ENCODE measurements around the gene PICK1.

The PICK1 gene

GRCh38 chr22:38038426-38038825 lies 18.8 kb upstream of the PICK1 start:
- H3K56ac ChIP-seq (ENCODE audit: low read length): no peak overlapping the region
- no peak overlapping the region for H4K8ac ChIP-seq (ENCODE audit: low read depth, low read length)
- H2AK5ac ChIP-seq (ENCODE audit: low read length): no peak overlapping the region
- H3K36me3 ChIP-seq (ENCODE audit: control insufficient read depth, insufficient read depth, low read length): no peaks in the 10 kb centered on the region
- no peak overlapping the region for H3K9ac ChIP-seq (ENCODE audit: low read length)
- H3K4me3 ChIP-seq (ENCODE audit: low read length): no peak overlapping the region
- H3K27me3 ChIP-seq (ENCODE audit: insufficient read depth, low read length, poor library complexity): no peaks in the 10 kb centered on the region
- H3K79me2 ChIP-seq (ENCODE audit: control insufficient read depth, insufficient read depth, low read length): no peaks in the 10 kb centered on the region
- H3K27ac ChIP-seq (ENCODE audit: low read depth, low read length): no peak overlapping the region
- no peak overlapping the region for H3K4me2 ChIP-seq (ENCODE audit: low read length)
- DNase-seq: no peak
- no peak overlapping the region for H3K23ac ChIP-seq (ENCODE audit: low read length)
- no peak overlapping the region for H4K5ac ChIP-seq (ENCODE audit: low read length)
- H3K4me1 ChIP-seq (ENCODE audit: control insufficient read depth, low read depth, low read length): peaks cover 6% of the 10 kb centered on the region
- WGBS (ENCODE audit: extremely low coverage, insufficient coverage, low lambda C conversion rate): no CpG with 5 or more reads among the region's 23 CpGs
- no peak overlapping the region for H2BK5ac ChIP-seq (ENCODE audit: low read length)
- no peaks in the 10 kb centered on the region for H3K79me1 ChIP-seq (ENCODE audit: low read length)
- no peak overlapping the region for H3K18ac ChIP-seq (ENCODE audit: low read length)
- no peak overlapping the region for H2BK15ac ChIP-seq (replicated peaks; ENCODE audit: low read depth)
- no peak overlapping the region for H2BK120ac ChIP-seq (ENCODE audit: low read depth, low read length)
- no peak overlapping the region for H3K4ac ChIP-seq (ENCODE audit: low read depth, low read length)

- no peak overlapping the region for H2AK5ac ChIP-seq (ENCODE audit: low read length)
- no peak overlapping the region for H2BK15ac ChIP-seq (replicated peaks; ENCODE audit: low read depth)
- H3K79me2 ChIP-seq (ENCODE audit: control insufficient read depth, insufficient read depth, low read length): no peaks in the 10 kb centered on the region
- H3K4me3 ChIP-seq (ENCODE audit: low read length): no peak overlapping the region
- no peak overlapping the region for H3K27ac ChIP-seq (ENCODE audit: low read depth, low read length)
- H3K56ac ChIP-seq (ENCODE audit: low read length): no peak overlapping the region
- H3K4me2 ChIP-seq (ENCODE audit: low read length): no peak overlapping the region
- no peak overlapping the region for H3K18ac ChIP-seq (ENCODE audit: low read length)
- no peaks in the 10 kb centered on the region for H3K79me1 ChIP-seq (ENCODE audit: low read length)
- H3K27me3 ChIP-seq (ENCODE audit: insufficient read depth, low read length, poor library complexity): no peaks in the 10 kb centered on the region
- DNase-seq: no peak
- no peak overlapping the region for H3K23ac ChIP-seq (ENCODE audit: low read length)
- no peak overlapping the region for H3K4ac ChIP-seq (ENCODE audit: low read depth, low read length)
- no peak overlapping the region for H2BK5ac ChIP-seq (ENCODE audit: low read length)
- H4K5ac ChIP-seq (ENCODE audit: low read length): no peak overlapping the region
- no peaks in the 10 kb centered on the region for H3K36me3 ChIP-seq (ENCODE audit: control insufficient read depth, insufficient read depth, low read length)
- H4K8ac ChIP-seq (ENCODE audit: low read depth, low read length): no peak overlapping the region
- H2BK120ac ChIP-seq (ENCODE audit: low read depth, low read length): no peak overlapping the region
- WGBS (ENCODE audit: extremely low coverage, insufficient coverage, low lambda C conversion rate): no CpG with 5 or more reads among the region's 46 CpGs
- peaks cover 2% of the 10 kb centered on the region for H3K4me1 ChIP-seq (ENCODE audit: control insufficient read depth, low read depth, low read length)
- no peak overlapping the region for H3K9ac ChIP-seq (ENCODE audit: low read length)
Observed at GRCh38 chr22:38038890-38039812, 18.1 kb upstream of the PICK1 start.

GRCh38 chr22:38040953-38041759 lies 16.0 kb upstream of the PICK1 start:
- H3K56ac ChIP-seq (ENCODE audit: low read length): no peak overlapping the region
- H3K27me3 ChIP-seq (ENCODE audit: insufficient read depth, low read length, poor library complexity): no peaks in the 10 kb centered on the region
- DNase-seq: no peak
- H3K23ac ChIP-seq (ENCODE audit: low read length): no peak overlapping the region
- no peaks in the 10 kb centered on the region for H3K79me1 ChIP-seq (ENCODE audit: low read length)
- H2AK5ac ChIP-seq (ENCODE audit: low read length): no peak overlapping the region
- no peak overlapping the region for H4K5ac ChIP-seq (ENCODE audit: low read length)
- H3K4me1 ChIP-seq (ENCODE audit: control insufficient read depth, low read depth, low read length): no peaks in the 10 kb centered on the region
- H4K8ac ChIP-seq (ENCODE audit: low read depth, low read length): no peak overlapping the region
- no peak overlapping the region for H2BK15ac ChIP-seq (replicated peaks; ENCODE audit: low read depth)
- no peak overlapping the region for H2BK5ac ChIP-seq (ENCODE audit: low read length)
- H3K27ac ChIP-seq (ENCODE audit: low read depth, low read length): no peak overlapping the region
- H3K36me3 ChIP-seq (ENCODE audit: control insufficient read depth, insufficient read depth, low read length): no peaks in the 10 kb centered on the region
- H2BK120ac ChIP-seq (ENCODE audit: low read depth, low read length): no peak overlapping the region
- H3K4me3 ChIP-seq (ENCODE audit: low read length): no peak overlapping the region
- H3K9ac ChIP-seq (ENCODE audit: low read length): no peak overlapping the region
- H3K4me2 ChIP-seq (ENCODE audit: low read length): no peak overlapping the region
- H3K79me2 ChIP-seq (ENCODE audit: control insufficient read depth, insufficient read depth, low read length): no peaks in the 10 kb centered on the region
- WGBS (ENCODE audit: extremely low coverage, insufficient coverage, low lambda C conversion rate): no CpG with 5 or more reads among the region's 20 CpGs
- no peak overlapping the region for H3K4ac ChIP-seq (ENCODE audit: low read depth, low read length)
- no peak overlapping the region for H3K18ac ChIP-seq (ENCODE audit: low read length)

GRCh38 chr22:38041760-38042487 lies 15.3 kb upstream of the PICK1 start:
- Histone ChIP-seq H3K23ac (ENCODE audit: low read length) (no peak overlapping the region), H3K18ac (ENCODE audit: low read length) (no peak overlapping the region), H3K27ac (ENCODE audit: low read depth, low read length) (no peak overlapping the region), H3K9ac (ENCODE audit: low read length) (no peak overlapping the region), H4K8ac (ENCODE audit: low read depth, low read length) (no peak overlapping the region), H3K27me3 (ENCODE audit: insufficient read depth, low read length, poor library complexity) (no peaks in the 10 kb centered on the region), H3K4ac (ENCODE audit: low read depth, low read length) (no peak overlapping the region), H3K56ac (ENCODE audit: low read length) (no peak overlapping the region), H3K4me2 (ENCODE audit: low read length) (no peak overlapping the region), H2AK5ac (ENCODE audit: low read length) (no peak overlapping the region), H4K5ac (ENCODE audit: low read length) (no peak overlapping the region), H3K4me1 (ENCODE audit: control insufficient read depth, low read depth, low read length) (no peaks in the 10 kb centered on the region), H2BK120ac (ENCODE audit: low read depth, low read length) (no peak overlapping the region), H3K79me2 (ENCODE audit: control insufficient read depth, insufficient read depth, low read length) (no peaks in the 10 kb centered on the region), H3K4me3 (ENCODE audit: low read length) (no peak overlapping the region), H3K36me3 (ENCODE audit: control insufficient read depth, insufficient read depth, low read length) (no peaks in the 10 kb centered on the region), H2BK15ac (replicated peaks; ENCODE audit: low read depth) (no peak overlapping the region), H2BK5ac (ENCODE audit: low read length) (no peak overlapping the region), H3K79me1 (ENCODE audit: low read length) (no peaks in the 10 kb centered on the region)
- no CpG with 5 or more reads among the region's 5 CpGs for WGBS (ENCODE audit: extremely low coverage, insufficient coverage, low lambda C conversion rate)
- no peak for DNase-seq

GRCh38 chr22:38042488-38042790 lies 14.8 kb upstream of the PICK1 start:
- H3K79me1 ChIP-seq (ENCODE audit: low read length): no peaks in the 10 kb centered on the region
- no peak overlapping the region for H3K9ac ChIP-seq (ENCODE audit: low read length)
- no peak overlapping the region for H3K27ac ChIP-seq (ENCODE audit: low read depth, low read length)
- H4K5ac ChIP-seq (ENCODE audit: low read length): no peak overlapping the region
- DNase-seq: no peak
- no peaks in the 10 kb centered on the region for H3K4me1 ChIP-seq (ENCODE audit: control insufficient read depth, low read depth, low read length)
- no peaks in the 10 kb centered on the region for H3K27me3 ChIP-seq (ENCODE audit: insufficient read depth, low read length, poor library complexity)
- H3K23ac ChIP-seq (ENCODE audit: low read length): no peak overlapping the region
- no peak overlapping the region for H2BK120ac ChIP-seq (ENCODE audit: low read depth, low read length)
- H2BK15ac ChIP-seq (replicated peaks; ENCODE audit: low read depth): no peak overlapping the region
- H2AK5ac ChIP-seq (ENCODE audit: low read length): no peak overlapping the region
- H3K4ac ChIP-seq (ENCODE audit: low read depth, low read length): no peak overlapping the region
- no peaks in the 10 kb centered on the region for H3K79me2 ChIP-seq (ENCODE audit: control insufficient read depth, insufficient read depth, low read length)
- no peak overlapping the region for H3K4me3 ChIP-seq (ENCODE audit: low read length)
- H3K4me2 ChIP-seq (ENCODE audit: low read length): no peak overlapping the region
- no peak overlapping the region for H2BK5ac ChIP-seq (ENCODE audit: low read length)
- no peak overlapping the region for H3K56ac ChIP-seq (ENCODE audit: low read length)
- WGBS (ENCODE audit: extremely low coverage, insufficient coverage, low lambda C conversion rate): no CpG with 5 or more reads among the region's 1 CpG
- no peak overlapping the region for H3K18ac ChIP-seq (ENCODE audit: low read length)
- H4K8ac ChIP-seq (ENCODE audit: low read depth, low read length): no peak overlapping the region
- H3K36me3 ChIP-seq (ENCODE audit: control insufficient read depth, insufficient read depth, low read length): no peaks in the 10 kb centered on the region
